Superior temporal gyrus (tissue), 1 donor: ENCODE measurements around the gene SEMA7A.
"Not testable (repeated sequence)": the region's sequence is repeated elsewhere in the genome, so short reads cannot be mapped to it uniquely, and the experiment has no call there.

Experiments used
- DNase-seq: peaks from one replicate; pipeline ENCODE4 v3.0.0-alpha.2; 2016; ENCODE audit errors: extremely low spot score

The SEMA7A gene, protein sequence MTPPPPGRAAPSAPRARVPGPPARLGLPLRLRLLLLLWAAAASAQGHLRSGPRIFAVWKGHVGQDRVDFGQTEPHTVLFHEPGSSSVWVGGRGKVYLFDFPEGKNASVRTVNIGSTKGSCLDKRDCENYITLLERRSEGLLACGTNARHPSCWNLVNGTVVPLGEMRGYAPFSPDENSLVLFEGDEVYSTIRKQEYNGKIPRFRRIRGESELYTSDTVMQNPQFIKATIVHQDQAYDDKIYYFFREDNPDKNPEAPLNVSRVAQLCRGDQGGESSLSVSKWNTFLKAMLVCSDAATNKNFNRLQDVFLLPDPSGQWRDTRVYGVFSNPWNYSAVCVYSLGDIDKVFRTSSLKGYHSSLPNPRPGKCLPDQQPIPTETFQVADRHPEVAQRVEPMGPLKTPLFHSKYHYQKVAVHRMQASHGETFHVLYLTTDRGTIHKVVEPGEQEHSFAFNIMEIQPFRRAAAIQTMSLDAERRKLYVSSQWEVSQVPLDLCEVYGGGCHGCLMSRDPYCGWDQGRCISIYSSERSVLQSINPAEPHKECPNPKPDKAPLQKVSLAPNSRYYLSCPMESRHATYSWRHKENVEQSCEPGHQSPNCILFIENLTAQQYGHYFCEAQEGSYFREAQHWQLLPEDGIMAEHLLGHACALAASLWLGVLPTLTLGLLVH

DNA sequence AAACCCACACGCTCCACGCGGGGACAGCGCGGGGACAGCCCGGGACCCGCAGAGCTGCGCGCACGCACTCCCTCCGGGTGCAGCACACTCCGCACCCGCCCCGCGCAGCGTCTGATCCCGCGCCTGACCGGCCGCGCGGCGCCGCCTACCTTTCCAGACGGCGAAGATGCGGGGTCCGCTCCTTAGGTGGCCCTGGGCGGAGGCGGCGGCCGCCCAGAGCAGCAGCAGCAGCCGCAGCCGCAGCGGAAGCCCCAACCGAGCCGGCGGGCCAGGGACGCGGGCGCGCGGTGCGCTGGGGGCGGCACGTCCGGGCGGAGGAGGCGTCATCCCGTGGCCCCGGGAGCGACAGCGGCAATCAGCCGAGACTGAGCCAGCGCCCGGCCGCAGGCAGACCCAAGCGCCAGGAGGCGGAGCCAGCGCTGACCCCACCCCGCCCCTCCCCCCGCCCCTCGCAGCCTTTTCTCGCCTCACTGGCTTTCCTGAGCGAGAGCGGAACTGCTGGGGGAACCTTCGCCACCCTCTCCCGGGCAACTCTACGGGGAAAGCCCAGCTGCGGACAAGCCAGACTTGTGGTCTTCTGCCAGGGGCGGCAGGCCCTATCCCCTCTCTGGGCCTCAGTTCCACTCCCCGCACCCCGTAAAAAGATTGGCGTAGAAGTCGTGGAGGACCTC is at the start of gene SEMA7A:
Gene SEMA7A, minus strand, starts transcription at position 367 of the 671 bp plus-strand sequence. Its CDS starts 40 bp downstream, at position 327.
- peak; percentile 84 for DNase-seq

- DNase-seq: no peak
Observed at GRCh38 chr15:74482661-74483060, 48.9 kb upstream of the SEMA7A start.

DNA sequence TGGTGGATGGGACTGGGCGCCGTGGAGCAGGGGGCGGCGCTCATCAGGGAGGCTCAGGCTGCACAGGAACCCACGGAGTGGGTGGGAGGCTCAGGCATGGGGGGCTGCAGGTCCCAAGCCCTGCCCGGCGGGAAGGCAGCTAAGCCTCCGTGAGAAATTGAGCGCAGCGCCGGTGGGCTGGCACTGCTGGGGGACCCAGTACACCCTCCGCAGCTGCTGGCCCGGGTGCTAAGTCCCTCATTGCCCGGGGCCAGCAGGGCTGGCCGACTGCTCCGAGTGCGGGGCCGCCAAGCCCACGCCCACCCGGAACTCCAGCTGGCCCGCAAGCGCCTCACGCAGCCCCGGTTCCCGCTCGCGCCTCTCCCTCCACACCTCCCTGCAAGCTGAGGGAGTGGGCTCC is 46.6 kb upstream of the SEMA7A start:
- DNase-seq: not testable (repeated sequence)

- DNase-seq: not testable (repeated sequence)
Observed at GRCh38 chr15:74471621-74472020, 37.9 kb upstream of the SEMA7A start.

DNA sequence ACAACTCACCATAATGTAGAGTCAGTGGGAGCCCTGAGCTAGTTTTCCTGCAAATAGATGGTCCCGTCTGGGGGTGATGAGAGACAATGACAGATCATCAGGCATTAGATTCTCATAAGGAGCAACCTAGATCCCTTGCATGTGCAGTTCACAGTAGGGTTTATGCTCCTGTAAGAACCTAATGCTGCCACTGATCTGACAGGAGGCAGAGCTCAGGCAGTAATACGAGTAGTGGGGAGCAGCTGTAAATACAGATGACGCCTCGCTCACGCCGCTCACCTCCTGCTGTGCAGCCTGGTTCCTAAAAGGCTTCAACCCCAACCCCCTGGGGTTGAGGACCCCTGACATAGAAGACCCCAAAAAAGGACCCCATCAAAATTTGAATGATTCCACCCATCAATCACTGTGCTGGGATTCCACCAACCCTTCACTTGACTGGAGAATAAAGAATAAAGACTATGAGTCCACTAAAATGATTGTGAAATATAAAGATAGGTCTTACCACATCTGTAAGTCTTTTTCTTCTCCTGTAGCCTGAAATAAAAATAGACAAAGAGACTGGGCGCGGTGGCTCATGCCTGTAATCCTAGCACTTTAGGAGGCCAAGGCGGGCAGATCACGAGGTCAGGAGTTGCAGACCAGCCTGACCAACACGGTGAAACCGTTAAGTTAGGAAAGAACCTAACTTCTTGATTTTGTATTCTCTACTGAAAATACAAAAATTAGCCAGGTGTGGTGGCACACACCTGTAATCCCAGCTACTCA is 37.1 kb upstream of the SEMA7A start:
- DNase-seq: no peak

DNA sequence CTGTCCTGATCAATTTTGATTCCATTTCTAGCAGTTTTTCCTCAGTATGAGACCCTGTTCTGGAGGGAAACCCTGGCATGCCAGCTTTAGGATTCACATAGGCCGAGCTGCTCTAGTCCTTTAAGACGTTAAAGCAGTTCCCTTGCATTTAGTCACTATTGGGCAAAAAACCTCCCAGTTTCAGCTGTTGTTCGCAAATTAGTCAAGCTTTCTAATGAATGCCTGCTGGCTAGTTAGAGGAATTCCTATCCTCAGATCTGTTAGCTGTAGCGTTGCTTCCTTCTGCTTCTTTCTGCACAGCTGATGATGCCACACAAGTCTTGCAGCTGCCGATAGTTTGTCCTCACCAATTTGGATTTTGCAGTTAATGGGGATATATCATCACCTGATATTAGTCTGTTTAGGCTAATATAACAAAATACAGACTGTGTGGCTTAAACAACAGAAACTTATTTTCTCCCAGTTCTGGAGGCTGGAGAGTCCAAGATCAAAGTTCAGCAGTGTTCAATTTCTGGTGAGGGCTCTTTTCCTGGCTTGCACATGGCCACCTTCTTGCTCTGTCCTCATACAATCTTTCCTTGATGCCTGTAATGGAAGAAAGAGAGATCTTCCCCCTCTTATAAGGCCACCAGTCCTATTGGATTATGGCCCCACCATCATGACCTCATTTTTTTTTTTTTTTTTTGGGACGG is 34.7 kb upstream of the SEMA7A start:
- DNase-seq: no peak

GRCh38 chr15:74466570-74466969 is 32.8 kb upstream of the SEMA7A start:
- DNase-seq: no peak

- no peak for DNase-seq
Observed at GRCh38 chr15:74464897-74465296, 31.1 kb upstream of the SEMA7A start.

DNA sequence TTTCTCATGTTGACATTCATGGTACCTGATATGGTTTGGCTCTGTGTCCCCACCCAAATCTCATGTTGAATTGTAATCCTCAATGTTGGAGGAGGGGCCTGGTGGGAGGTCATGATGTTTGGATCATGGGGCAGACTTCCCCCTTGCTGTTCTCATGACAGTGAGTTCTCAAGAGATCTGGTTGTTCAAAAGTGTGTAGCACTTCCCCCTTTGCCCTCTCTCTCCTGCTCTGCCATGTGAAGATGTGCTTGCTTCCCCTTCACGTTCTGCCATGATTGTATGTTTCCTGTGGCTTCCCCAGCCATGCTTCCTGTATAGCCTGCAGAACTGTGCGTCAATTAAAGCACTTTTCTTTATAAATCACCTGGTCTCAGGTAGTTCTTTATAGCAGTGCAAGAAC is 30.5 kb upstream of the SEMA7A start:
- no peak for DNase-seq

GRCh38 chr15:74463634-74464033 is 29.9 kb upstream of the SEMA7A start:
- DNase-seq: no peak

DNA sequence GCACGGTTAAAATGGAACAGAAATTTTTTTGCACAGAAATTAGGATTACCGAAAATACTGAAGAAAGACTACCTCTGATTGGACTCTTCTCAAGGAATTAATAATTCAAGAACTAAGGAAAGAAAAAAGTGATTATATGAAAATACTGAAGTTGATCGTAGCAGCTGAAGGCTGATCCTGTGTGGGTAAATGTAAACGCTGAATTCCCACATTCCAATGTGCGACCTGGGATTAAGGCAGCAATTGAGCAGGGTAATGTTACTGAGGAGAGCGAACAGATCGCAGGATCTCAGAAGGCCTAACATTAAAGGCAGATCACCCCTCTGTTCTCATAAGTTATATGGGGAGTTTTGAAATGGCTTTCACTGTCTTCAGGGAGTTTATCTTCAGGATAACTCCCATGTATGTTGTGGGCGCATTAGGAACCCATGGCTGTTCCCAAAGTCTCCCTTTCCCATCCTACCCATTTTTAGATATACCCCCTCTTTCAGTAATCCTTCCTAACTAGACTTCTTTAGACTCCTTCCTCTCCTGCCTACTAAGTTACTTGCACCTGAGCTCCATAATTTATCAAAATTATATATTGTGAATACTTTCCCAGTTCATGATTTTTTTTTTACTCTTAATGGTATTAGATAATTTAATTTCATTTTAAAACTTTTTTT is 28.2 kb upstream of the SEMA7A start:
- DNase-seq: no peak

DNA sequence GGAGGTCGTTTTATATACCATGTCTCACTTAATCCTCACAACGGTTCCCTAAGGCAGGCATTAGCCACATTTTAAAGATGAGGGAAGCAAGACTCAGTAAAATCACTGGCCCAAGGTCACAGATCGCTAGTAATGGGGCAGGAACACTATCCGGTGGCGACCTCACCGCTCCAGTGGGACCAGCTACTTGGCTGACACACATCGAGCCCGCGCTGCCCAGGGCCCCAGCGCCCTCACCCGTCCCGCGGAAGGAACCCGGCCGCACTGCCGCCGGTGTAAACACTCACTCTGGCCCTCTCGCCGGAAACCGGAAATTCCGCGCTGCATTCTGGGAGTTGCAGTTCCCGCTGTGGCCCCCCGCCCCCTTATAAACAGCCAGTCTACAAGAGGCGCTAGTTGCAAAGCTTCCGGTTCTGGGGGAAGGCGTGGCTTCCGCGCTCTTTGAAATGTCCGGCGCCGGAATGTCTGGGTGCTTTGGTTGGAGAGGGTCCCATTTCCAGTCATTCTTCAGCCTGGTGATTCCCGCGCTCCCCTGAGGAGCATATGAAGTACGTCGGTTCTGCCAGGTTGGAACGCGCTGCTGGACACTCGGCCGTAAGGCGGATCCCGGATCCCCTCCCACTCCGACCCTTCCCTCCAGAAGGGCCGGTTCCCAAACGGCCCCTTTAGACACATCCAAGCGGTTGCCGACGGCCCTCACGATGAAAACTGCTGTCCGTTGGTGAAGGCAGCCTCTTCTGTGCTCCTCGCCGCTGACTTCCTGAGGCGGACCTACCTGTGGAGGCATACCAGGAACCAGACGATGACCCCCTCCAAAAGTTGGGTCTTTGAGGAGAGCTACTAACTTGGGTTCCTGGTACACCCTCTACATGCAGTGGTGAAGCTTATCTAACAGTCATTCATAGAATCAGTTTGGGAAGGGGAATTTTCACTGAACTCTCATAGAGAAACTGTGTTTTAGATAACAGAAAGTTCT is 27.4 kb upstream of the SEMA7A start, which contains the start of gene UBL7:
Gene UBL7, minus strand, starts transcription at position 290 of the 976 bp plus-strand sequence. CDS start 2,293 bp downstream, outside the sequence.
- peak; percentile 98 for DNase-seq

DNA sequence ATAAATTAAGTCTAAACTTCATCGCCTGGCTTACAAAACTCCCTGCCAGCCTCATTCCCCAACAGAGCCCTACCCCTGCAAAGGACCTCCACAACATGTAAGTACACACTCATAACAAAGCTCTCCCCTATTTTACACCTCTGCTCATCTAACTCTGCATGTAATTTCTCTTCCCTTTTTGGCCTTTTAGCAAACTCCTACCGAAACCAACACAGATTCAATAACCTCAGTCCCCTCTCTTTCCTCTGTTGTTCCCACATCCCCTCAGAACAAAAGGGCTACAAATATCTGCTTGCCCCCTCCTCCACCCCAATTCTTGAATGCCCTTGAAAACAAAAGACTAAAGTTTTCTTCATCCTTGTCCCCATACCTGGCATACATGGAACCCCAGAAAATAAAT is 26.5 kb upstream of the SEMA7A start:
- DNase-seq: no peak

DNA sequence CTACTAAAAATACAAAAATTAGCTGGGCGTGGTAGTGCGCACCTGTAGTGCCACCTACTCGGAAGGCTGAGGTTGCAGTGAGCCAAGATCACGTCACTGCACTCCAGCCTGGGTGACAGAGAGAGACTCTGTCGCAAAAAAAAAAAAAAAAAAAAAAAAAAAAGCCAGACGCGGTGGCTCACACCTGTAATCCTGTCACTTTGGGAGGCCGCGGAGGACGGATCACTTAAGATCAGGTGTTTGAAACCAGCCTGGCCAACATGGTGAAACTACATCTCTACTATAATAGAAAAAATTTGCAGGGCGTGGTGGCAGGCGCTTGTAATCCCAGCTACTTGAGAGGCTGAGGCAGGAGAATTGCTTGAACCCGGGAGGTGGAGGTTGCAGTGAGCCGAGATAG is 26.0 kb upstream of the SEMA7A start:
- DNase-seq: not testable (repeated sequence)

DNA sequence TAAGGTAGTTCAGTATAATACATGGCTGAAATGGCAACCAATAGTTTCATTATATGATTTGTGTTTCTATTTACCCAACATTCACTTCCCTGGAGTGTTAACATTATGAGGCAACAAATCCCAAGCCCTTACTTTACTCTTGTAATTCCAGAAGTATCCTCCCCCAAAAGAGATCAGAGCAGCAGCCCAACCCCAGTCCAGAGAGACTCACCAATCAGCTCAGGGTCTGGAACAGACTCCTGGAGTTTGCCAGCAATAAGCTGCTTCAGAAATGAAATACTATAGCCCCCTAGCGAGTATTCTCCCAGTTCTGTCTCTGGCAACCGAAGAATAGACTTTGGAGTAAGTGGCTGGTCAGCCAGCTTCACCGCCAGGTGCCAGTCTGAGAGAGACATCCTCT is 24.7 kb upstream of the SEMA7A start:
- no peak for DNase-seq

DNA sequence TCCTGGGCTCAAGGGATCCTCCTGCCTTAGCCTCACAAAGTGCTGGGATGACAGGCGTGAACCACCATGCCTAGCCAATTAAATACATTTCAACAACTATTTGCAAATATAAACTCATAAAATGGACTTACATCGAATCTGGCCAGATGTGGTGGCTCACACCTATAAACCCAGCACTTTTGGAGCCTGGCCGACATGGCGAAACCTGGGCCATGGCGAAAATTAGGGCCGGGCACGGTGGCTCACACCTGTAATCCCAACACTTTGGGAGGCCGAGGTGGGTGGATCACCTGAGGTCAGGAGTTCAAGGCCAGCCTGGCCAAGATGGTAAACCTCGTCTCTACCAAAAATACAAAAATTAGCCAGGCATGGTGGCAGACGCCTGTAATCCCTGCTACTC is 23.3 kb upstream of the SEMA7A start:
- DNase-seq: not testable (repeated sequence)

DNA sequence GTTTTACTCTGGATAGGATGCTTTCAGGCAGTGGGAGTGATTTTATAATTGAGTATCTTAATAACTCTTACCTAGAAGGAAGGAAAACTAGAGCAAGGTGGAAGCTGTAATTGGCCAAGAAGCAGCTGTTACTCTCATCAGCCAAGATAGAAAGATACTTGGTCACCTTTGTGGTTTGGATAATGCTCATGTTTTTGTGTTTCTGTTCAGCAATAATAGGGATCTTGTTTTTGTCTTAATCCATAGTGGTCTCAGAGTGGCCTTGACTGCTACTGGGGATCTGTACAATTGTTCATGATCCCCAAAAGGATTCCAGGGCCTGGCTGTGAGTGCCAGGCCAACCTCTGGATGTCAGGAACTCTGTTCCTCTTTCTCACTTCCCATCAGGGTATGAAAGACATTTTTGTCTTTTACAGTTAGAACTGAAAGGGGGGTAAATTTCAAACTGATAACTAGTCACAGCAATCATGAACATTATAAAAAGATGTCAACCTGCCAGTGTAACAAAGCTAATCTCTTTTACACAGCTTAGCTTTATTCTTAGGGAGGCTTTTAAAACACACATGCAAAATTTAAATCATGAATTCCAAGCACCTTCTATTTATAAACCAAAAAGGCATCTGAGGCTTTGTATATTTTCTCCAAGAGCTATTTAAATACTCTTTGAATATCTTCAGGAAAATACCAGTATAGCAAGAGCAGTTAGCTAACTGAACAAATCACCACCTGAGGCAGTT is 21.2 kb upstream of the SEMA7A start:
- DNase-seq: no peak

- no peak for DNase-seq
Observed at GRCh38 chr15:74453925-74454763, 20.4 kb upstream of the SEMA7A start.
